ENCODE results near the gene LILRB3. TPM values are rescaled to one million over a fixed set of nuclear protein-coding genes. Genes with fewer than 3 reads are reported as not detected.

LILRB3 gene
- total and polyA plus RNA-seq, 2 of the 4 experiments (the other 2 are of a cell fraction): not detected

GRCh38 chr19:54256250-54257115, 33.7 kb upstream of the LILRB3 start:
- Histone ChIP-seq H3K4ac (ENCODE audit: low read depth, low read length) (no peak overlapping the region), H2BK5ac (ENCODE audit: low read depth, low read length, poor library complexity, severe bottlenecking) (no peak overlapping the region), H2BK20ac (ENCODE audit: low read depth, low read length) (no peak overlapping the region), H3K4me2 (ENCODE audit: low read depth, low read length) (no peak overlapping the region), H3K9ac (ENCODE audit: low read depth, low read length) (no peak overlapping the region), H3K9me1 (ENCODE audit: insufficient read depth, low read length) (no peaks in the 10 kb centered on the region), H4K20me1 (ENCODE audit: insufficient read depth, low read length) (no peaks in the 10 kb centered on the region), H3K4me1 (ENCODE audit: control insufficient read depth, insufficient read depth, low read length) (no peaks in the 10 kb centered on the region), H3K23ac (ENCODE audit: low read depth, low read length) (no peak overlapping the region), H4K5ac (ENCODE audit: low read depth, low read length) (no peak overlapping the region), H3K36me3 (ENCODE audit: control insufficient read depth, insufficient read depth, low read length) (no peaks in the 10 kb centered on the region), H2AFZ (replicated peaks; ENCODE audit: low read length, poor library complexity) (no peak overlapping the region), H3K27ac (ENCODE audit: insufficient read depth, low read length) (no peak overlapping the region), H3K9me3 (ENCODE audit: control insufficient read depth, insufficient read depth, low read length) (no peaks in the 10 kb centered on the region), H2BK15ac (ENCODE audit: low read depth, low read length) (no peak overlapping the region), H3K27me3 (ENCODE audit: control insufficient read depth, insufficient read depth, low read length) (peaks cover 22% of the 10 kb centered on the region), H3K14ac (replicated peaks; ENCODE audit: low read depth, low read length) (no peak overlapping the region), H4K8ac (ENCODE audit: low read depth in 2 of 2, low read length in 2 of 2) (no peak overlapping the region), H3K4me3 (ENCODE audit: insufficient read depth, low read depth, low read length) (no peak overlapping the region), H2AK9ac (replicated peaks; ENCODE audit: low read depth, low read length, poor library complexity) (no peak overlapping the region), H2BK120ac (ENCODE audit: low read depth, low read length) (no peak overlapping the region), H3K79me1 (ENCODE audit: low read depth in 1 of 2, low read length in 2 of 2) (no peaks in the 10 kb centered on the region), H2AK5ac (ENCODE audit: low read depth, low read length) (no peak overlapping the region), H3K18ac (ENCODE audit: low read depth, low read length) (no peak overlapping the region), H4K91ac (ENCODE audit: insufficient read depth, low read depth, low read length) (no peak overlapping the region), H3K56ac (ENCODE audit: extremely low read depth, insufficient read depth, low read length) (no peak overlapping the region)
- TF ChIP-seq BHLHE40 (IDR thresholded peaks at IDR 0.05; ENCODE audit: low read depth, low read length): no peak
- TF ChIP-seq ELK1 (IDR thresholded peaks at IDR 0.05; ENCODE audit: borderline replicate concordance, low read depth, low read length): no peak
- TF ChIP-seq RAD21 (IDR thresholded peaks at IDR 0.05; ENCODE audit: low read length): no peak
- no peak for TF ChIP-seq POLR2A (IDR thresholded peaks at IDR 0.05; ENCODE audit: low read depth, low read length)
- no peak for TF ChIP-seq RFX5 (IDR thresholded peaks at IDR 0.05; ENCODE audit: low read depth, low read length)
- TF ChIP-seq RCOR1 (IDR thresholded peaks at IDR 0.05; ENCODE audit: insufficient replicate concordance, low read length): no peak
- TF ChIP-seq SMC3 (IDR thresholded peaks at IDR 0.05; ENCODE audit: low read depth, low read length): no peak
- TF ChIP-seq MAFK (IDR thresholded peaks at IDR 0.05; ENCODE audit: low read depth, low read length): no peak
- TF ChIP-seq NFE2L2 (IDR thresholded peaks at IDR 0.05; ENCODE audit: low read depth, low read length): no peak
- no peak for TF ChIP-seq FOS (IDR thresholded peaks at IDR 0.05; ENCODE audit: low read depth, low read length)
- TF ChIP-seq USF2 (IDR thresholded peaks at IDR 0.05; ENCODE audit: low read depth, low read length): no peak
- no peak for TF ChIP-seq MAZ (IDR thresholded peaks at IDR 0.05; ENCODE audit: borderline replicate concordance, low read depth, low read length)
- no peak for ATAC-seq (ENCODE audit: low read depth)
- in situ Hi-C loops (cut with MboI; ENCODE audit: low sequenced_read_pairs) (no loop called here), intact Hi-C loops (cut with micrococcal nuclease) (no loop called here), dilution Hi-C loops (cut with HindIII; ENCODE audit: low sequenced_read_pairs, unreplicated experiment) (no loop called here)
- CTCF ChIA-PET: no interaction called here
- POLR2A ChIA-PET (ENCODE audit: unreplicated experiment): no interaction called here
- no TSS peak for BruUV-seq (replicated peaks)
- DNase-seq: no peak
- WGBS, 2 experiments (ENCODE audit: extremely low coverage in 2 of 2, insufficient read length in 1 of 2): no CpG with 5 or more reads among the region's 19 CpGs
